HCT116 (cell line): Measurements from ENCODE around the gene FRMD4A. TPM values are rescaled to one million over a fixed set of nuclear protein-coding genes. Genes with fewer than 3 reads are reported as not detected.

Experiments used
- ATAC-seq: fragments of 200-7000 bp; cut with Tn5 transposase; 2 replicates; pipeline ENCODE4 v1.9.1; 2020; ENCODE audit warnings: mild to moderate bottlenecking, moderate library complexity
- BruUV-seq: library from RNA; stranded (reverse); fragments of 400-500 nt; replicated peaks from 2 replicates; lab custom pipeline; 2021; lab: Mats Ljungman, UMichigan
- CTCF ChIA-PET: fragments of 300-600 bp; sonication (Branson Sonifier 250); formaldehyde crosslinking; loops from one replicate; lab custom pipeline; 2021; ENCODE audit warnings: antibody characterized with exemption; lab: Charles Lee
- POLR2A ChIA-PET: fragments of 300-600, 350-600 bp; sonication (Branson Sonifier 250); formaldehyde crosslinking; loops from one replicate; lab custom pipeline; 2021; ENCODE audit warnings: antibody characterized with exemption; lab: Charles Lee
- RAD21 ChIA-PET, 2 experiments: fragments of 300-600 bp; sonication (Branson Sonifier 250); formaldehyde crosslinking; loops; one replicate each; lab custom pipeline; 2023; ENCODE audit warnings: low total read pairs in 2 of 2; ENCODE audit not compliant: uncharacterized antibody in 2 of 2, unreplicated experiment in 2 of 2, low non-redundant PET in 1 of 2; lab: Charles Lee
- DNase-seq: peaks from one replicate; pipeline ENCODE4 v3.0.0-alpha.2; 2010; ENCODE audit warnings: low read depth, low spot score
- H2AFZ ChIP-seq: fragments of 200-600 bp; shearing (Covaris generic), sonication (generic); 2 replicates; pipeline ENCODE4 v1.6.1; 2017; ENCODE audit warnings: low read depth, mixed run types, mixed read lengths, antibody characterized with exemption, low read length; ENCODE audit not compliant: poor library complexity, severe bottlenecking
- H3K27ac ChIP-seq: 2 replicates; pipeline ENCODE4 v1.5.1; 2012; ENCODE audit warnings: low read depth, low read length
- H3K27me3 ChIP-seq: fragments of 200-600 bp; sonication (generic); 2 replicates; pipeline ENCODE4 v1.6.1; 2016; ENCODE audit warnings: mixed run types, low read length, mixed read lengths; ENCODE audit not compliant: insufficient read depth
- H3K36me3 ChIP-seq, 2 experiments: fragments of 200-500 bp in 1 of 2; fragments of 200-600 bp in 1 of 2; sonication (Bioruptor generic) in 1 of 2; sonication (generic) in 1 of 2; 2 replicates each; pipeline versions ENCODE4 v1.5.1 to v1.6.1; 2014 to 2016; ENCODE audit warnings: low read length in 2 of 2, inconsistent platforms in 1 of 2, mixed read lengths in 1 of 2, mixed run types in 1 of 2; ENCODE audit not compliant: insufficient read depth in 2 of 2, control insufficient read depth in 1 of 2
- H3K4me1 ChIP-seq, 2 experiments: fragments of 200-600 bp in 1 of 2; sonication (generic) in 1 of 2; 2 replicates each; pipeline versions ENCODE4 v1.5.1 to v1.6.1; 2012 to 2017; ENCODE audit warnings: low read length in 2 of 2, inconsistent platforms in 1 of 2, mild to moderate bottlenecking in 1 of 2, mixed read lengths in 1 of 2, mixed run types in 1 of 2, moderate library complexity in 1 of 2; ENCODE audit not compliant: insufficient read depth in 2 of 2, control insufficient read depth in 1 of 2
- H3K4me2 ChIP-seq: fragments of 200-600 bp; sonication (generic); 2 replicates; pipeline ENCODE4 v1.6.1; 2017; ENCODE audit warnings: mixed run types, low read length, mixed read lengths
- H3K4me3 ChIP-seq, 2 experiments: fragments of 200-600 bp in 1 of 2; sonication (generic) in 1 of 2; replicated peaks in 1 of 2; 2 replicates each; pipeline ENCODE4 v1.5.1; 2011 to 2016; ENCODE audit warnings: low read length in 2 of 2, control low read depth in 1 of 2, low read depth in 1 of 2, mild to moderate bottlenecking in 1 of 2, mixed read lengths in 1 of 2, mixed run types in 1 of 2
- H3K79me2 ChIP-seq: fragments of 200-600 bp; sonication (generic); 2 replicates; pipeline ENCODE4 v1.6.1; 2017; ENCODE audit warnings: mild to moderate bottlenecking, mixed run types, low read length, moderate library complexity, mixed read lengths; ENCODE audit not compliant: insufficient read depth
- H3K9ac ChIP-seq: fragments of 200-600 bp; sonication (generic); 2 replicates; pipeline ENCODE4 v1.6.1; 2016; ENCODE audit warnings: low read length, mixed read lengths
- H3K9me2 ChIP-seq: fragments of 200-600 bp; sonication (generic), shearing (Covaris generic); 2 replicates; pipeline ENCODE4 v1.6.1; 2017; ENCODE audit warnings: mixed run types, mild to moderate bottlenecking, moderate library complexity; ENCODE audit not compliant: insufficient read depth
- H3K9me3 ChIP-seq, 2 experiments: fragments of 200-500 bp in 1 of 2; fragments of 200-600 bp in 1 of 2; sonication (Bioruptor generic) in 1 of 2; sonication (generic) in 1 of 2; 2 replicates each; pipeline ENCODE4 v1.6.1; 2014 to 2017; ENCODE audit warnings: low read length in 2 of 2, mixed read lengths in 2 of 2, inconsistent platforms in 1 of 2, low read depth in 1 of 2, mild to moderate bottlenecking in 1 of 2, mixed run types in 1 of 2, moderate library complexity in 1 of 2; ENCODE audit not compliant: control insufficient read depth in 1 of 2, insufficient read depth in 1 of 2
- H4K20me1 ChIP-seq: fragments of 200-600 bp; sonication (generic), shearing (Covaris generic); 2 replicates; pipeline ENCODE4 v1.6.1; 2017; ENCODE audit warnings: mixed run types, mild to moderate bottlenecking, moderate library complexity; ENCODE audit not compliant: insufficient read depth
- SRF ChIP-seq: IDR thresholded peaks from 2 replicates; pipeline ENCODE4 v1.6.1; 2012; ENCODE audit warnings: low read depth
- YY1 ChIP-seq: IDR thresholded peaks from 2 replicates; pipeline ENCODE4 v1.6.1; 2011; ENCODE audit warnings: low read length, low read depth, moderate library complexity, mild to moderate bottlenecking; ENCODE audit not compliant: insufficient replicate concordance; ENCODE audit errors: extremely low read depth
- intact Hi-C: fragments of 100-400 bp; cut with micrococcal nuclease; formaldehyde crosslinking; loops from 2 replicates; pipeline ENCODE4 v1.10.0; 2022
- total RNA-seq: library from RNA; stranded (reverse); gene quantifications from one replicate; pipeline ENCODE4 v1.2.1, GENCODE V29; 2021; ENCODE audit not compliant: unreplicated experiment
- TF ChIP-seq, protein P1 (sequence below): IDR thresholded peaks from 2 replicates; pipeline ENCODE4 v1.6.1; 2012; ENCODE audit warnings: low read depth

The FRMD4A gene
- total RNA-seq, 1 experiment from 2014 or later, result 0.20 TPM

- TF ChIP-seq, protein P1, sequence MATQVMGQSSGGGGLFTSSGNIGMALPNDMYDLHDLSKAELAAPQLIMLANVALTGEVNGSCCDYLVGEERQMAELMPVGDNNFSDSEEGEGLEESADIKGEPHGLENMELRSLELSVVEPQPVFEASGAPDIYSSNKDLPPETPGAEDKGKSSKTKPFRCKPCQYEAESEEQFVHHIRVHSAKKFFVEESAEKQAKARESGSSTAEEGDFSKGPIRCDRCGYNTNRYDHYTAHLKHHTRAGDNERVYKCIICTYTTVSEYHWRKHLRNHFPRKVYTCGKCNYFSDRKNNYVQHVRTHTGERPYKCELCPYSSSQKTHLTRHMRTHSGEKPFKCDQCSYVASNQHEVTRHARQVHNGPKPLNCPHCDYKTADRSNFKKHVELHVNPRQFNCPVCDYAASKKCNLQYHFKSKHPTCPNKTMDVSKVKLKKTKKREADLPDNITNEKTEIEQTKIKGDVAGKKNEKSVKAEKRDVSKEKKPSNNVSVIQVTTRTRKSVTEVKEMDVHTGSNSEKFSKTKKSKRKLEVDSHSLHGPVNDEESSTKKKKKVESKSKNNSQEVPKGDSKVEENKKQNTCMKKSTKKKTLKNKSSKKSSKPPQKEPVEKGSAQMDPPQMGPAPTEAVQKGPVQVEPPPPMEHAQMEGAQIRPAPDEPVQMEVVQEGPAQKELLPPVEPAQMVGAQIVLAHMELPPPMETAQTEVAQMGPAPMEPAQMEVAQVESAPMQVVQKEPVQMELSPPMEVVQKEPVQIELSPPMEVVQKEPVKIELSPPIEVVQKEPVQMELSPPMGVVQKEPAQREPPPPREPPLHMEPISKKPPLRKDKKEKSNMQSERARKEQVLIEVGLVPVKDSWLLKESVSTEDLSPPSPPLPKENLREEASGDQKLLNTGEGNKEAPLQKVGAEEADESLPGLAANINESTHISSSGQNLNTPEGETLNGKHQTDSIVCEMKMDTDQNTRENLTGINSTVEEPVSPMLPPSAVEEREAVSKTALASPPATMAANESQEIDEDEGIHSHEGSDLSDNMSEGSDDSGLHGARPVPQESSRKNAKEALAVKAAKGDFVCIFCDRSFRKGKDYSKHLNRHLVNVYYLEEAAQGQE, result no peak
These were observed 448.5 kb downstream of the FRMD4A start (continued) for GRCh38 chr10:13882119-13882711.

- no peak for ATAC-seq
- no peaks in the 10 kb centered on the region for H4K20me1 ChIP-seq
- no peak overlapping the region for H3K27ac ChIP-seq
- TF ChIP-seq YY1 (no peak), SRF (no peak)
- TF ChIP-seq, all 23 proteins: peak for 0
- Histone ChIP-seq H3K9me2 (no peaks in the 10 kb centered on the region), H3K9me3 (no peaks in the 10 kb centered on the region), H2AFZ (no peak overlapping the region), H3K79me2 (no peaks in the 10 kb centered on the region), H3K36me3 (no peaks in the 10 kb centered on the region), H3K9ac (no peak overlapping the region), H3K4me1 (peaks cover 0 to 7% of the 10 kb centered on the region in 2 experiments; a peak in 1 of 4 replicates), H3K4me3 (no peak overlapping the region), H3K4me2 (no peak overlapping the region), H3K27me3 (peaks cover 7% of the 10 kb centered on the region; the same call in 1 of the 2 replicates)
- RAD21 ChIA-PET, result no interaction called here
- BruUV-seq, result no TSS peak
- CTCF ChIA-PET, result no interaction called here
- intact Hi-C loops, result no loop called here
- DNase-seq, result no peak
- POLR2A ChIA-PET, result no interaction called here
These were observed 450.0 kb downstream of the FRMD4A start for GRCh38 chr10:13880760-13881159.
